H9 (cell line): ENCODE measurements around the gene CACNB4. TPM values are rescaled to one million over a fixed set of nuclear protein-coding genes. Genes with fewer than 3 reads are reported as not detected.
A peak's percentile ranks its signal among the peaks of the same experiment; 100 is the strongest.

Experiments
- DNase-seq: peaks from one replicate; pipeline ENCODE4 v3.0.0-alpha.2; 2017
- H2AFZ ChIP-seq: one replicate; pipeline ENCODE4 v1.6.1; 2013; ENCODE audit warnings: mild to moderate bottlenecking, low read length, control low read depth, moderate library complexity
- H2AK5ac ChIP-seq: 2 replicates; pipeline ENCODE4 v1.6.1; 2013; ENCODE audit warnings: low read length, control low read depth, mixed read lengths; ENCODE audit not compliant: insufficient read length
- H2BK120ac ChIP-seq: one replicate; pipeline ENCODE4 v1.6.1; 2013; ENCODE audit warnings: low read depth, mild to moderate bottlenecking, low read length, control low read depth, inconsistent platforms; ENCODE audit not compliant: poor library complexity, severe bottlenecking
- H2BK12ac ChIP-seq: 2 replicates; pipeline ENCODE4 v1.6.1; 2013; ENCODE audit warnings: low read length, control low read depth, mixed read lengths, low read depth; ENCODE audit not compliant: insufficient read length
- H2BK15ac ChIP-seq: 2 replicates; pipeline ENCODE4 v1.6.1; 2013; ENCODE audit warnings: low read depth, low read length, control low read depth
- H2BK20ac ChIP-seq: one replicate; pipeline ENCODE4 v1.6.1; 2013; ENCODE audit warnings: low read depth, mild to moderate bottlenecking, low read length, control low read depth, inconsistent platforms; ENCODE audit not compliant: poor library complexity, severe bottlenecking
- H2BK5ac ChIP-seq: 2 replicates; pipeline ENCODE4 v1.6.1; 2013; ENCODE audit warnings: low read length, control low read depth, mixed read lengths; ENCODE audit not compliant: insufficient read length
- H3K14ac ChIP-seq: 2 replicates; pipeline ENCODE4 v1.6.1; 2013; ENCODE audit warnings: low read length, control low read depth; ENCODE audit not compliant: insufficient read depth
- H3K18ac ChIP-seq: 2 replicates; pipeline ENCODE4 v1.6.1; 2013; ENCODE audit warnings: low read depth, mild to moderate bottlenecking, mixed read lengths, low read length, control low read depth; ENCODE audit not compliant: insufficient read length
- H3K23ac ChIP-seq: 2 replicates; pipeline ENCODE4 v1.6.1; 2013; ENCODE audit warnings: low read length, control low read depth, mixed read lengths, low read depth; ENCODE audit not compliant: insufficient read length
- H3K23me2 ChIP-seq: 2 replicates; pipeline ENCODE4 v1.6.1; 2013; ENCODE audit warnings: low read depth, mild to moderate bottlenecking, mixed read lengths, low read length, control low read depth; ENCODE audit not compliant: insufficient read length, poor library complexity, severe bottlenecking
- H3K27ac ChIP-seq: 2 replicates; pipeline ENCODE4 v1.5.1; 2013; ENCODE audit warnings: low read length, control low read depth, mixed read lengths, low read depth; ENCODE audit not compliant: insufficient read length
- H3K27me3 ChIP-seq: 2 replicates; pipeline ENCODE4 v1.6.1; 2013; ENCODE audit warnings: low read length, control low read depth, inconsistent platforms; ENCODE audit not compliant: insufficient read depth
- H3K4ac ChIP-seq: 2 replicates; pipeline ENCODE4 v1.6.1; 2013; ENCODE audit warnings: low read depth, mild to moderate bottlenecking, control low read depth, inconsistent platforms, low read length, moderate library complexity
- H3K4me1 ChIP-seq: 2 replicates; pipeline ENCODE4 v1.6.1; 2013; ENCODE audit warnings: low read length, control low read depth, inconsistent platforms; ENCODE audit not compliant: insufficient read depth
- H3K4me2 ChIP-seq: 2 replicates; pipeline ENCODE4 v1.6.1; 2013; ENCODE audit warnings: low read length, control low read depth, mixed read lengths; ENCODE audit not compliant: insufficient read length, insufficient read depth
- H3K56ac ChIP-seq: 2 replicates; pipeline ENCODE4 v1.6.1; 2013; ENCODE audit warnings: low read depth, mild to moderate bottlenecking, mixed read lengths, low read length, control low read depth; ENCODE audit not compliant: insufficient read length
- H3K79me1 ChIP-seq: 2 replicates; pipeline ENCODE4 v1.6.1; 2013; ENCODE audit warnings: low read depth, mild to moderate bottlenecking, moderate library complexity, low read length, control low read depth, inconsistent platforms; ENCODE audit not compliant: insufficient read depth, poor library complexity, severe bottlenecking
- H3K79me2 ChIP-seq: 2 replicates; pipeline ENCODE4 v1.6.1; 2013; ENCODE audit warnings: low read length, control low read depth, inconsistent platforms; ENCODE audit not compliant: insufficient read depth
- H3K9ac ChIP-seq: 2 replicates; pipeline ENCODE4 v1.6.1; 2013; ENCODE audit warnings: low read length, control low read depth, mixed read lengths; ENCODE audit not compliant: insufficient read length; ENCODE audit errors: extremely low read depth
- H3K9me3 ChIP-seq: one replicate; pipeline ENCODE4 v1.6.1; 2013; ENCODE audit warnings: low read depth, low read length, inconsistent platforms; ENCODE audit not compliant: control insufficient read depth
- H3T11ph ChIP-seq: one replicate; pipeline ENCODE4 v1.6.1; 2013; ENCODE audit warnings: mild to moderate bottlenecking, low read length, control low read depth, inconsistent platforms
- H4K20me1 ChIP-seq: one replicate; pipeline ENCODE4 v1.6.1; 2013; ENCODE audit not compliant: control insufficient read depth, insufficient read length, insufficient read depth
- H4K5ac ChIP-seq: 2 replicates; pipeline ENCODE4 v1.6.1; 2013; ENCODE audit warnings: low read depth, mild to moderate bottlenecking, mixed read lengths, low read length, control low read depth; ENCODE audit not compliant: insufficient read length
- H4K8ac ChIP-seq: replicated peaks from 2 replicates; pipeline ENCODE4 v1.6.1; 2013; ENCODE audit warnings: low read length, control low read depth, mixed read lengths, low read depth; ENCODE audit not compliant: insufficient read length
- H4K91ac ChIP-seq: 2 replicates; pipeline ENCODE4 v1.6.1; 2013; ENCODE audit warnings: low read depth, mild to moderate bottlenecking, moderate library complexity, mixed read lengths, low read length, control low read depth; ENCODE audit not compliant: insufficient read length
- H3K27ac Mint-ChIP-seq, 3 experiments: 2 replicates in 2 of 3; 3 replicates in 1 of 3; pipeline ENCODE4 v1.8.0; 2020 to 2021; ENCODE audit warnings: mixed read lengths in 3 of 3, mild to moderate bottlenecking in 1 of 3, moderate library complexity in 1 of 3
- H3K27me3 Mint-ChIP-seq: 2 replicates; pipeline ENCODE4 v1.8.0; 2021; ENCODE audit warnings: low read depth, mild to moderate bottlenecking, moderate library complexity, mixed read lengths
- H3K36me3 Mint-ChIP-seq, 3 experiments: 2 replicates in 2 of 3; 3 replicates in 1 of 3; pipeline ENCODE4 v1.8.0; 2020 to 2021; ENCODE audit warnings: low read depth in 3 of 3, mixed read lengths in 3 of 3; ENCODE audit not compliant: insufficient read depth in 1 of 3
- H3K4me1 Mint-ChIP-seq, 2 experiments: 2 replicates each; pipeline ENCODE4 v1.8.0; 2020; ENCODE audit warnings: mixed read lengths in 2 of 2
- H3K4me3 Mint-ChIP-seq, 2 experiments: 2 replicates in 1 of 2; 3 replicates in 1 of 2; pipeline ENCODE4 v1.8.0; 2020 to 2021; ENCODE audit warnings: mild to moderate bottlenecking in 2 of 2, mixed read lengths in 2 of 2, moderate library complexity in 1 of 2
- H3K9me3 Mint-ChIP-seq, 2 experiments: 2 replicates in 1 of 2; 3 replicates in 1 of 2; pipeline ENCODE4 v1.8.0; 2020; ENCODE audit warnings: mild to moderate bottlenecking in 2 of 2, mixed read lengths in 2 of 2, moderate library complexity in 1 of 2
- CTCF ChIP-seq: fragments of 200-600 bp; sonication (generic); conservative IDR thresholded peaks from 3 replicates; pipeline ENCODE4 v1.8.0; 2021; ENCODE audit warnings: antibody characterized with exemption, mild to moderate bottlenecking
- WGBS: extraction: QIAGEN DNeasy Blood & Tissue Kit; methylation state at CpG from one replicate; pipeline ENCODE4 v1.1.7; 2013; ENCODE audit warnings: missing lambda C conversion rate, low lambda C conversion rate, mixed read lengths; ENCODE audit not compliant: insufficient read length; ENCODE audit errors: extremely low coverage; 5-methylcytosine and 5-hydroxymethylcytosine counted together
- total RNA-seq: library from RNA; stranded (reverse); gene quantifications from 2 replicates; pipeline ENCODE4 v1.2.1, GENCODE V29; 2021

Gene CACNB4
- total RNA-seq, 1 experiment from 2014 or later, result 1.4 TPM

DNA sequence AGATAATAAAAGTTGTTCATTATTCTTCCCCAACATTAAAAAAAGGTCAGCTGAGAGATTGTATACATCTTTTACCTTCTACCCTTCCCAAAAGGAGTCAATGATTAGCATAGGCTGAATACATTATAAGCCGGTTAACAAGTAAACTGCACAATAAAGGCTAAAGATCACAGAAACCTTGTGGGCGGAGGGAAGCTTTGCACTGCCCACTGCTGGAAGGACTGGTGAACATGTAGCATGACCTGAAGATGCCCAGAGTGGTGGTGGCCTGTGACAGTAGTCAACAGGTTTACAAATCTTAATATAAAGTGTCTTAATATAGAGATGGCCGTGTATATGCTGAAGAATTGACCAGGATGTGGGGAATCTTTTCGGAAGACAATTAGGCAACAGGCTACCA is 306.3 kb downstream of the CACNB4 start:
- H3K27me3 ChIP-seq, result no peaks in the 10 kb centered on the region
- H3K79me2 ChIP-seq, result no peaks in the 10 kb centered on the region
- H2BK12ac ChIP-seq, result no peak overlapping the region
- no peak for DNase-seq
- no peaks in the 10 kb centered on the region for H3K9me3 ChIP-seq
- no peak overlapping the region for H3K18ac ChIP-seq
- no CpG with 5 or more reads among the region's 4 CpGs for WGBS
- no peak overlapping the region for H2AK5ac ChIP-seq
- H3K27ac ChIP-seq, result no peak overlapping the region
- H3K79me1 ChIP-seq, result no peaks in the 10 kb centered on the region
- H3K23me2 ChIP-seq, result no peaks in the 10 kb centered on the region
- H3K4me1 Mint-ChIP-seq, result peaks cover 8 to 11% of the 10 kb centered on the region in 2 experiments
- no peak overlapping the region for H2BK15ac ChIP-seq
- no peaks in the 10 kb centered on the region; the same call in 1 of the 2 replicates for H3K27me3 Mint-ChIP-seq
- H4K20me1 ChIP-seq, result no peaks in the 10 kb centered on the region
- H3K4me1 ChIP-seq, result no peaks in the 10 kb centered on the region
- TF ChIP-seq CTCF, result peak; percentile 49
- peaks cover 8 to 14% (median 12%) of the 10 kb centered on the region in 3 experiments; a peak in 6 of 7 replicates for H3K36me3 Mint-ChIP-seq
- no peak overlapping the region for H3K56ac ChIP-seq
- H3T11ph ChIP-seq, result no peak overlapping the region
- H3K23ac ChIP-seq, result no peak overlapping the region
- H3K9ac ChIP-seq, result no peak overlapping the region
- no peak overlapping the region for H3K4me2 ChIP-seq
- no peak overlapping the region for H3K4ac ChIP-seq
- H4K91ac ChIP-seq, result no peak overlapping the region
- no peak overlapping the region; a peak in 1 of 7 replicates for H3K27ac Mint-ChIP-seq
- H3K14ac ChIP-seq, result no peak overlapping the region
- H2BK120ac ChIP-seq, result no peak overlapping the region
- H2AFZ ChIP-seq, result no peak overlapping the region
- H2BK20ac ChIP-seq, result no peak overlapping the region
- no peak overlapping the region for H2BK5ac ChIP-seq
- peaks cover 0 to 3% of the 10 kb centered on the region in 2 experiments; a peak in 1 of 5 replicates for H3K9me3 Mint-ChIP-seq
- H4K5ac ChIP-seq, result no peak overlapping the region
- no peak overlapping the region for H3K4me3 Mint-ChIP-seq
- no peak overlapping the region for H4K8ac ChIP-seq
